ENCODE data around the gene LPAR5. TPM values are rescaled to one million over a fixed set of nuclear protein-coding genes. Genes with fewer than 3 reads are reported as not detected.

Gene LPAR5
- total RNA-seq, 1 donor from 2014 or later: 0.73 TPM

DNA sequence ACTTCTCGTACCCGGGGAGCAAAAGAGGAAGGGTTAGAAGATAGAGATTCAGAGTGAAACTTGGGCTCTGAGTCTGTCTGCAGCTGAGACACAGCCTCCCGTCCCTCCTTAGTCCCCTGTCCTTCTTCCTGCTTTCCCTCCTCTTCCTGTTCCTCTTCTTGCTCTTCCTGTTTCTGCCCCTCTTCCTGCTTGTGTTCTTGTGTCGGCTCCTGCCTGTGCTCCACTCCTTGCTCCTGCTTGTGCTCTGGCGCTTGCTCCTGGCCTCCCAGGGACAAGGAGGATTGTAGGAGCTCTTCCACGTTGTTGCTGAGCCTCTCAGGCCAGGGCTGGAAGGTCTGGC, 8.5 kb upstream of the LPAR5 start:
- Histone ChIP-seq H3K27me3 (ENCODE audit: insufficient read depth, low read length) (no peaks in the 10 kb centered on the region), H3K27ac (ENCODE audit: low read depth, low read length) (no peak overlapping the region), H3K36me3 (ENCODE audit: insufficient read depth, low read length) (no peaks in the 10 kb centered on the region), H2AFZ (ENCODE audit: low read depth, low read length) (no peak overlapping the region), H3K79me2 (ENCODE audit: insufficient read depth, low read length) (no peaks in the 10 kb centered on the region), H3K9me3 (ENCODE audit: insufficient read depth, low read depth, low read length) (peaks cover 18% of the 10 kb centered on the region), H4K20me1 (ENCODE audit: insufficient read depth, low read length) (no peaks in the 10 kb centered on the region), H3K4me3 (ENCODE audit: insufficient read depth, low read depth, low read length) (no peak overlapping the region), H3K4me2 (ENCODE audit: low read length) (no peak overlapping the region), H3K9ac (ENCODE audit: low read length) (no peak overlapping the region), H3K4me1 (ENCODE audit: insufficient read depth, low read length) (peaks cover 5% of the 10 kb centered on the region)
- Mint-ChIP-seq H3K9me3 (ENCODE audit: unreplicated experiment) (peaks cover 70% of the 10 kb centered on the region), H3K27ac (ENCODE audit: unreplicated experiment) (no peak overlapping the region), H3K4me1 (ENCODE audit: low read depth, unreplicated experiment) (no peaks in the 10 kb centered on the region), H3K4me3 (ENCODE audit: unreplicated experiment) (no peak overlapping the region), H3K27me3 (ENCODE audit: low read depth, unreplicated experiment) (peaks cover 20% of the 10 kb centered on the region), H3K36me3 (ENCODE audit: low read depth, unreplicated experiment) (peaks cover 39% of the 10 kb centered on the region)
- no peak for FAIRE-seq
- TF ChIP-seq, protein P1, sequence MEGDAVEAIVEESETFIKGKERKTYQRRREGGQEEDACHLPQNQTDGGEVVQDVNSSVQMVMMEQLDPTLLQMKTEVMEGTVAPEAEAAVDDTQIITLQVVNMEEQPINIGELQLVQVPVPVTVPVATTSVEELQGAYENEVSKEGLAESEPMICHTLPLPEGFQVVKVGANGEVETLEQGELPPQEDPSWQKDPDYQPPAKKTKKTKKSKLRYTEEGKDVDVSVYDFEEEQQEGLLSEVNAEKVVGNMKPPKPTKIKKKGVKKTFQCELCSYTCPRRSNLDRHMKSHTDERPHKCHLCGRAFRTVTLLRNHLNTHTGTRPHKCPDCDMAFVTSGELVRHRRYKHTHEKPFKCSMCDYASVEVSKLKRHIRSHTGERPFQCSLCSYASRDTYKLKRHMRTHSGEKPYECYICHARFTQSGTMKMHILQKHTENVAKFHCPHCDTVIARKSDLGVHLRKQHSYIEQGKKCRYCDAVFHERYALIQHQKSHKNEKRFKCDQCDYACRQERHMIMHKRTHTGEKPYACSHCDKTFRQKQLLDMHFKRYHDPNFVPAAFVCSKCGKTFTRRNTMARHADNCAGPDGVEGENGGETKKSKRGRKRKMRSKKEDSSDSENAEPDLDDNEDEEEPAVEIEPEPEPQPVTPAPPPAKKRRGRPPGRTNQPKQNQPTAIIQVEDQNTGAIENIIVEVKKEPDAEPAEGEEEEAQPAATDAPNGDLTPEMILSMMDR (IDR thresholded peaks at IDR 0.05; ENCODE audit: insufficient read depth, low read depth, low read length): no peak
- TF ChIP-seq EZH2 (IDR thresholded peaks at IDR 0.05; ENCODE audit: insufficient read depth, low read length): no peak
- DNase-seq (ENCODE audit: low read depth): no peak

DNA sequence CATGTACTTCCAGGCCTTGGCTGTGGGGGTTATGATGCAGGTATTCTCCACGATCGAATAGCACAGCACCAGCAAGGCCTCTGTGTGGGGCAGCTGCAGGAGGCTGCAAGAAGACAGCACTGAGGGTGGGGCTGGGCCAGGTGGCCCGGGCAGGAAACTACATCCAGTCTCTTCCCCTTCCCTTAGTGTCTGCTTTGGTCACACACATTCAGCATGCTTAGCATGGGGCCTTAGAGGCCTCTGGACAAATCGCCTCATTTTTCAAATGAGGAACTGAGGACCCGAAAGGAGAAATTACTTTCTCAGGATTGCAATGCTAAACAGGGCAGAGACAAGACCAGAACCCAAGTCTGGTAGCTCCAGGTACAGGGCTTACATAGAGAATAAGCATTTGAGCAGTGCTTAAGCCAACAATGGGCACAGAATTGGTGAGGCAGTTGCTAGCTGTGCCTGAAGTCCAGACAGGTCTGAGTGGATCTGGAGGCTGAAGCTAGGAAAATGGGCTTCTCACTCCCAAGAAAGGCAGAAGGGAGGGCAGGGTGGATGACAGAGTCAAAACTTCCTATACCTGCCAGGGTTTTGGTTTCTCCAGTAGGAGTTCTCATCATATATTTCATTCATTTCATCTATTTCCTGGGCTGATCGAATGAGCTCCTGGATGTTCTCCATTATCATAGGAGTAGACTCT, 8.0 kb upstream of the LPAR5 start:
- H3K4me3 Mint-ChIP-seq (ENCODE audit: unreplicated experiment): no peak overlapping the region
- no peaks in the 10 kb centered on the region for H4K20me1 ChIP-seq (ENCODE audit: insufficient read depth, low read length)
- no peaks in the 10 kb centered on the region for H3K36me3 ChIP-seq (ENCODE audit: insufficient read depth, low read length)
- DNase-seq (ENCODE audit: low read depth) (no peak), FAIRE-seq (no peak)
- H3K79me2 ChIP-seq (ENCODE audit: insufficient read depth, low read length): no peaks in the 10 kb centered on the region
- peaks cover 70% of the 10 kb centered on the region for H3K9me3 Mint-ChIP-seq (ENCODE audit: unreplicated experiment)
- H3K27ac Mint-ChIP-seq (ENCODE audit: unreplicated experiment): no peak overlapping the region
- no peak overlapping the region for H3K9ac ChIP-seq (ENCODE audit: low read length)
- no peak overlapping the region for H2AFZ ChIP-seq (ENCODE audit: low read depth, low read length)
- H3K36me3 Mint-ChIP-seq (ENCODE audit: low read depth, unreplicated experiment): peaks cover 39% of the 10 kb centered on the region
- peaks cover 18% of the 10 kb centered on the region for H3K9me3 ChIP-seq (ENCODE audit: insufficient read depth, low read depth, low read length)
- no peak overlapping the region for H3K4me3 ChIP-seq (ENCODE audit: insufficient read depth, low read depth, low read length)
- H3K27me3 ChIP-seq (ENCODE audit: insufficient read depth, low read length): no peaks in the 10 kb centered on the region
- H3K27me3 Mint-ChIP-seq (ENCODE audit: low read depth, unreplicated experiment): peaks cover 22% of the 10 kb centered on the region
- H3K4me1 Mint-ChIP-seq (ENCODE audit: low read depth, unreplicated experiment): no peaks in the 10 kb centered on the region
- TF ChIP-seq, protein P1 (IDR thresholded peaks at IDR 0.05; ENCODE audit: insufficient read depth, low read depth, low read length): no peak
- TF ChIP-seq EZH2 (IDR thresholded peaks at IDR 0.05; ENCODE audit: insufficient read depth, low read length): no peak
- peaks cover 5% of the 10 kb centered on the region for H3K4me1 ChIP-seq (ENCODE audit: insufficient read depth, low read length)
- H3K4me2 ChIP-seq (ENCODE audit: low read length): no peak overlapping the region
- H3K27ac ChIP-seq (ENCODE audit: low read depth, low read length): no peak overlapping the region

DNA sequence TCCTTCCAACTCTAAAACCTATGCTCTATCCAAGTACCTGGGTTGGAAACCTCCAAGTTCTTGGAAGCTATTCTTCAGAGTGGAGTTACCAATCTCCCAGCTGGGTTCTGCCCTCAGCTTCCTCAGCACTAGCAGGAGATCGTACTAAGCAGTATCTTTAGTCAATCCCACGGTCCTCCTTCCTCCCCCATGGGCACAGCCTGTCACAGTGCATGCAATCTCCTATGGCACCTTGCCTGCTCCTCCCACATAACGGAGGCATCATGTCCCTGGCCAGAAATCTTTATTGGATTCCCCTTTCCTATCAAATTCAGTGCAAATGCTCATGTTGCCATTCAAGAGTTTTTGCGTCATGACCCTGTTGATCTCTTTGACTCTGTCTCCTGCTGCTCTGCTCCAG, 5.4 kb upstream of the LPAR5 start:
- Histone ChIP-seq H3K27ac (ENCODE audit: low read depth, low read length) (no peak overlapping the region), H3K4me3 (ENCODE audit: insufficient read depth, low read depth, low read length) (no peak overlapping the region), H3K9ac (ENCODE audit: low read length) (no peak overlapping the region), H3K27me3 (ENCODE audit: insufficient read depth, low read length) (no peaks in the 10 kb centered on the region), H3K36me3 (ENCODE audit: insufficient read depth, low read length) (no peaks in the 10 kb centered on the region), H3K9me3 (ENCODE audit: insufficient read depth, low read depth, low read length) (peaks cover 18% of the 10 kb centered on the region), H3K4me2 (ENCODE audit: low read length) (no peak overlapping the region), H3K79me2 (ENCODE audit: insufficient read depth, low read length) (no peaks in the 10 kb centered on the region), H4K20me1 (ENCODE audit: insufficient read depth, low read length) (no peaks in the 10 kb centered on the region), H2AFZ (ENCODE audit: low read depth, low read length) (no peak overlapping the region), H3K4me1 (ENCODE audit: insufficient read depth, low read length) (no peaks in the 10 kb centered on the region)
- H3K4me1 Mint-ChIP-seq (ENCODE audit: low read depth, unreplicated experiment): peaks cover 5% of the 10 kb centered on the region
- FAIRE-seq (no peak), DNase-seq (ENCODE audit: low read depth) (no peak)
- TF ChIP-seq EZH2 (IDR thresholded peaks at IDR 0.05; ENCODE audit: insufficient read depth, low read length): no peak
- TF ChIP-seq, protein P1 (IDR thresholded peaks at IDR 0.05; ENCODE audit: insufficient read depth, low read depth, low read length): no peak
- H3K36me3 Mint-ChIP-seq (ENCODE audit: low read depth, unreplicated experiment): peaks cover 24% of the 10 kb centered on the region
- peaks cover 63% of the 10 kb centered on the region for H3K9me3 Mint-ChIP-seq (ENCODE audit: unreplicated experiment)
- peak overlapping the region; percentile 17 for H3K4me3 Mint-ChIP-seq (ENCODE audit: unreplicated experiment)
- no peak overlapping the region for H3K27ac Mint-ChIP-seq (ENCODE audit: unreplicated experiment)
- peaks cover 26% of the 10 kb centered on the region for H3K27me3 Mint-ChIP-seq (ENCODE audit: low read depth, unreplicated experiment)
